Activated CD8-positive, alpha-beta memory T cell treated with anti-CD3 and anti-CD28 coated beads, Interleukin-2, amount 50 U/mL, for 48 hours (primary cell): ENCODE measurements around the gene MYO5B.
"Not testable (repeated sequence)": the region's sequence is repeated elsewhere in the genome, so short reads cannot be mapped to it uniquely, and the experiment has no call there.

Source experiments
- DNase-seq: peaks from one replicate; pipeline ENCODE4 v3.0.0-alpha.2; 2020

The MYO5B gene

GRCh38 chr18:50096766-50097435 is 98.0 kb downstream of the MYO5B start:
- DNase-seq, result no peak

DNA sequence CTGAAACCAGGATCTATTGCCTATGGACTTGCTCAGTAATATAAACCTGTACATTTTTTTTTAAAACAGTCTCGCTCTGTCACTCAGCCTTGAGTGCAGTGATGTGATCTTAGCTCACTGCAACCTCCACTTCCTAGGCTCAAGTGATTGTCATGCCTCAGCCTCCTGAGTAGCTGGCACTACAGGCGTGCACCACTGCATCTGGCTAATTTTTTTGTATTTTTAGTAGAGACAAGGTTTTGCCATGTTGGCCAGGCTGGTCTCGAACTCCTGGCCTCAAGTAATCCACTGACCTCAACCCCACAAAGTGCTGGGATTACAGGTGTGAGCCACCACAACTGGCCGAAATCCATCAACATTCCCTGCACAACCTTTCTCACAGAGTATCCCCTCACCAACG is 100.2 kb downstream of the MYO5B start:
- DNase-seq, result not testable (repeated sequence)

GRCh38 chr18:50094221-50094773 is 100.7 kb downstream of the MYO5B start:
- DNase-seq, result no peak

- DNase-seq, result no peak
These were observed 101.4 kb downstream of the MYO5B start for GRCh38 chr18:50093366-50094064.

DNA sequence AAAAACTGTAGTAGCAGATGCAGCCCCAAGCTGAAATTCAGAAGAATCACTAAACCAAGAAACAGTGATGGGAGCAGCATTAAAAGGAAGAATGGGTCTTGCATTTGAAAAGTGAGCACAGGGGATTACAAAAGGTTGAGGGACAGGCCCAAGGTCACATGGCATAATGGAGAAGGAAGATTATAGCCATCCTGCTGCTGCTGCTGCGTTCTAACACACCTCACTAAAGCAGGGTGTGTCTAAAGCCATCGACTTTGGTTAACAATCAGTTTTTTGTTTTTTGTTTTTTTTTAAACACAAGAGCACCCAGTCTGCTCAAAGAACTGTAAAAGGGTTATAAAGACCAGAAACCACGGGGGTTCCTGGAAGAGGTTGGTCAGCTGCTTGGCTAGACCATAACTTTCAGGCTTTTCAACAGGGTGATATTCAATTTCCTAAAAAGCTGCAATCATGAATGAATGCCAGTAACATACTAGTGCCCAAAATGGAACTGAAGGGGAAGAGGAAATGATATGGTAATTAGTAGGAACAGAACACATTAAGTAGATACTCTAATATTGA is 102.6 kb downstream of the MYO5B start:
- DNase-seq, result no peak

DNA sequence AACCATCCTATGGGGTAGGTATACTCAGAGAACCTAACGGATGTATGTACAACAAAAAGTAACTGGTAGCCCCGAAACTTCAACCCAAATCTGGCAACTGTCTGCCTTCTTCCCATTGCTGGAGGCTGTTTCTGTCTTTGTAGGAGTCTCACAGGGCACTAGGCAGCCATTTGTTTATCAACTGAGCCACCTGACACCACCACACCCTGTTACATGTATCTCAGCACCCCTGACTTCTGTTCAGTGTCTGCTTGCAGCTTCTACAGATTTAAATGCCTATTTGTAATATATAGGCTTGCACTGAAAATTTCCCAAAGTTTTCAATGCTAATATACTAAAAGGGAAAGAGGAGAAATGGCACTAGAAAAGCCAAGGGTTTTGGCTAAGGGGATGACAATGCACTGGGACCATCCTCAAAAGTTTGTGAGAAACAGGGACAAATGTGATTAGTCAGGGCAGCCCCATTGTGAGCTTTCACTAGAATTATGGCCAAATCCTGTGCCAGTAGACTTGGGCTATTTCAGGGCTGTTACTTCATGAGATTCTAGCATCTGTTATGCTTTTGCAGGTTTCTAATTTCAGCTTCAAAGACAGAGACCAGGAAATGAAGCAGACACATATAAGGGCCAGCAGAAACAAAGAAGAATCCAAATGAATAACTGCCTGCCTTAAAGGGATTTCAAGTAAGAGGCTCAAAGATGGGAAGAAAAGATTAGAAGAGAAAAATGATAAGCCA is 103.3 kb downstream of the MYO5B start:
- no peak for DNase-seq

DNA sequence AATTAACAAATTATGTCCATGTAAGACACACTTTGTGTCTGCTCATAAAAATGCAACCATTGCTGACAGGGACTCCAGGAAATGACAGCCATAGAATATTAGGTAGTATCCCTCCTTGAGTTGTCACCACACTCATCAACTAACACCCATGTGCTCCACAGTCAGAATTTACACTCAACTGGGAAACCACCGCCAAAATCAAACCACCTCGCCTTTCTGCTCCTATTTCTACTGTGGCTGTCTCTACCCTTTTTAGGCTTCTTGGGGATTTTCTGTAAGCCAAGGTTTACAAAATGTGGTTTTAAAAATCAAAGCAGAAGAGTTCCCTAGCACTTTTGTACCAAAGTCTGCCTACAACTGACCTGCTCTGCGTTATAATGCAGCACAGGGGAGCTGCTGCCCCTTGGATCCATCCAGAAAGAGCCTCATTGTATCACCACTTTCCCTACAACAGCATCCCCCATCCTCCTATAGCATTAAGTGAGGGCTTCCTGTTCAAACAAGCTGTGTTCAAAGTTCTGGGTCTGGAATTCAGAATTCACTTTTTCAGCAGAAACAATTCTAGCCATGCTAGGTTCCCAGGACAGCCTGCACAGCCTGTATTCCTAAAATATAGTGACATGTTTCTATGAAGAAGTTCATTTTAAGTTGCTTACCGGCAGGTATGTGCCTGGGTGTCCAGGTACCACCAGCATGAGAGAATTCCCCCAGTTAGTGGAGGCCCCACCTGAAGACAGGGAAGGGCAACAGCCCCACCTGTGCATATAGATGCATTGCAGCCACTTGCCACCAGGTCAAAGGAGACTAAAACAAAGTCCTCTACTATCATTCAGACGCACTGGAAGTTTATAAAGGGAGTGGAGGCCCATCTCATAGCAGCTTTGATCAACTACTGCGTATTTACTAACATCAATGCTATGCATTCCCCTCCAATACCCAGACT is 104.3 kb downstream of the MYO5B start:
- DNase-seq, result no peak

- DNase-seq, result no peak
These were observed 105.2 kb downstream of the MYO5B start for GRCh38 chr18:50089702-50090101.

GRCh38 chr18:50083708-50084107 is 111.2 kb downstream of the MYO5B start:
- no peak for DNase-seq

GRCh38 chr18:50080932-50081560 is 113.9 kb downstream of the MYO5B start:
- no peak for DNase-seq

DNA sequence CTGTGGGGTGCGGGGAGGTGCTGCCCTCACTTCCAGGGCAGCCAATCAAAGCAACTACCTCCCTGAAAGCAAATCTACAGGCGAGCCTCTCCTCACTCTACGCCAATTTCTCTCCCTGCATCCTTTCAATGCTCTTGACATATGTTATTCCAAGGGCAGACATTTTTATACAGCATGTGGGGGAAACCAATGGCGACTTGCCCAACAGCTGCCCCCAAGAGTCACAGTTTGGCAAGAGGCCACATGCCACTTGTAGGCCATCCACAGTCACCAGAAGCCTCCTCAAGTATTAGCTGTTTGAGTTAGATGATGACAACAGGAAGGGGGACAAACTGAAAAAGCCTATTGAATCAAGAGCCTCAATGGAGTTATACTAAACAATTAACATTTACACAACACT is 114.6 kb downstream of the MYO5B start:
- no peak for DNase-seq

DNA sequence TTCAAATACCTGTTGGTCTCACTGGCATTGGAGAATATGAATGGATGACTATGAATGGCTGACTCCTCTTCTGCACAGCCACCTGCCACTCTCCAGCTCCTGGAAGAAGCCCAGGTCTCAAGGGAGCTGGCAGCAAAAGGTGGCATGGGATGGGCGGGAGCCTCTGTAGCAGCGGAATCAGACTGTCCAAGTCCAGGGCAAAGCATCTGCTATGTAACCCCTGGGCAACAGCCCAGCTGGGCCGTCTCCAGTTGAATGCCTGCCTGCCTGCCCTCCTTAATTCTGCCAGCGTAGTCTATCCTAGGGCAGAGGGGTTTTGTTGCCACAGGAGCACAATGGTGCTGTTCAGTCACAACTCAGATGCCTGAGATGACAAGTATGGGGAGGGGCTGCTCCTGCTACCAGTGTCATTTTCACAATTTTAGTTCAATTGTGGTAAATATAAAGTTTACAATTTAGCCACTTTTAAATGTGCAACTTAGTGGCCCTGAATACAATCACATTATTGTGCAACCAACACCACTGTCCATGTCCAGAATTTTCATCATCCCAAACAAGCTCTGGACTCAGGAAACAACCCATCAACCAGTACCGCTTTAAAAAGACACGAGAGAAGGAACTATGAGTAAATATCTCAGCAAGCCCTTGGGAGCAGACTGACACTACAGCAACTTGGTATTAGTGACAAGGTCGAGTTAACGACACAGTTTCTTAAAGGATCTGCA is 115.2 kb downstream of the MYO5B start:
- DNase-seq, result no peak

GRCh38 chr18:50076277-50076676 is 118.7 kb downstream of the MYO5B start:
- no peak for DNase-seq

DNA sequence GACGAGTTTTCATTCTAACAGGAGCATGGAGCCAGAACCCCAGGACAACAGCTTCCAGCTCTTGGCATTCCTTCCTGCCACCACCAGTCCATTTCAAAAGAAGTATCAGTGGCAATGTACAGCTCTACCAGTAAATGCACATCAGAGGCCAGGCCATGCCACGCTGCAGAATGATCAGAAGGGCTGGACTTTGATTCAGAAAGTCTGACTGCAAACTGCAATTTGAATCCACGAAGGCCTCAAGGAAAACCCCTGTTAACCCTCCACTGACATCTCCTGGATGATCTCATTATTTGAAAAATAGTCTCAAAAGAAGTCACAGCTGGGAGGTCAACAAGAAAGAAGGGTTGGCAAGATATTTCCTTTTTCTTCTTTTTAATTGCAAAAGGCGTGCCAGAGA is 119.2 kb downstream of the MYO5B start:
- DNase-seq, result no peak

DNA sequence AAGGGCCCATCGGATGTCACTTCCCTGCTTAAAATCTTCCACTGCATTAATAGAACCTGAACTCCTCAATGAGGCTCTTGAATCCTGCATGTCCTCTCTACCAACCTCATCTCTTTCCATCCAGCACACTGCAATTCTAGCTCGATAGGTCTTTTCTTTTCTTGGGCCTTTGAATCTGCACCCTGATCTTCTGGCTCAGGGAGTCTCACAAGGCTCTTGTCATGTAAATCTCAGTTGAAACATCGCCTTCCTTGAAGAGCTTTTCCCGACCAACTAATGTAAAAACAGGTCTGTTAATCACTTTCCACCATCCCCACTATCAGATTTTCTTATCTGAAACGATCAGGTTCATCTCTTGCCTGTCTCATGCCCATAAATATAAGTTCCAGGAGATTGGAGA is 120.5 kb downstream of the MYO5B start:
- no peak for DNase-seq

GRCh38 chr18:50073319-50073718 is 121.6 kb downstream of the MYO5B start:
- DNase-seq, result no peak

- DNase-seq, result no peak
These were observed 122.8 kb downstream of the MYO5B start for GRCh38 chr18:50072146-50072545.

GRCh38 chr18:50071397-50071796 is 123.5 kb downstream of the MYO5B start:
- no peak for DNase-seq

DNA sequence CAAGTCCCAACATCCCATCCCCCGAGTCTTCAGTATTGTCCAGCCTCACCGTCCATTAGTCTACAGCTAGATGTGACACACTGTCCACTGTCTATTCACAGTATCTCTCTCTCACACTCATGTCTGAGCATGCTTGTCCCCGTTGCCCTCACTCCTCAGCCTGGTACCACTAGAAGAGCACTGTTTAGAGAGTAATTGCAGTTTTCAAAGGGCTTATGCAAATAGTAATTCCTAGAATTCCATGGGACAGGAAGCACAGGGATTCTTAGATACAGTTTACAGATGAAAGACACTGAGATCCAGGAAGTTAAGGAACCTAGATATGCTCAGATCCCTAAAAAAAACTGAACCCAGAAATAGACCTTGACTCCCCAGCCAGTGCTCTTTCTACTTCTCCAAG is 125.5 kb downstream of the MYO5B start:
- DNase-seq, result no peak

DNA sequence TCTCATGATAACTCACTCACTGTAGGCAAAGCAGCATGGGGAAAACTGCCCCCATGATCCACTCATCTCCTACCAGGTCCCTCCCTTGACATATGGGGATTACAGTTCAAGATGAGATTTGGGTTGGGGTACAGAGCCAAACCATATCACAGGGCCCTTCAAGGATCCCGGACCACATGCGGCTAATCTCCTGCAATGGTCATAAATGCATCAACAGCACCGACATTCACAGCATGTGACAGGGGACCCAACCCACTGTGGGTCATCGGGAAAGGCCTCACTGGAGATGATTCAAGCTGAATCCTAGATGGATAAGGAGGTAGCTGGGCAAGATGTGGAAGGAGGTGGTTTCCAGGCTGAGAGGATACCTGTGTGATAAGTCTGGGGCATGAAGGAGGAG is 129.4 kb downstream of the MYO5B start:
- no peak for DNase-seq

- no peak for DNase-seq
These were observed 129.9 kb downstream of the MYO5B start for GRCh38 chr18:50065039-50065438.
